Prostate gland (tissue), 2 donors: ENCODE measurements around the gene DGKI.

Experiments
- POLR2A ChIP-seq: fragments of 450-650 bp; IDR thresholded peaks from one replicate; pipeline ENCODE4 v1.6.1; 2016; ENCODE audit warnings: antibody characterized with exemption, mild to moderate bottlenecking
- POLR2AphosphoS5 ChIP-seq: sonication (generic); formaldehyde crosslinking; IDR thresholded peaks from one replicate; pipeline ENCODE4 v1.6.1; 2017; ENCODE audit warnings: antibody characterized with exemption
- TF ChIP-seq, protein P1 (sequence below), 4 experiments: fragments of 200-600 bp in 2 of 4; fragments of 450-650 bp in 2 of 4; sonication (generic) in 2 of 4; IDR thresholded peaks; 1 replicate in 3 of 4; 2 replicates in 1 of 4; pipeline ENCODE4 v1.5.1; 2016 to 2019; ENCODE audit warnings: antibody characterized with exemption in 4 of 4, mild to moderate bottlenecking in 2 of 4, moderate library complexity in 2 of 4

DNA sequence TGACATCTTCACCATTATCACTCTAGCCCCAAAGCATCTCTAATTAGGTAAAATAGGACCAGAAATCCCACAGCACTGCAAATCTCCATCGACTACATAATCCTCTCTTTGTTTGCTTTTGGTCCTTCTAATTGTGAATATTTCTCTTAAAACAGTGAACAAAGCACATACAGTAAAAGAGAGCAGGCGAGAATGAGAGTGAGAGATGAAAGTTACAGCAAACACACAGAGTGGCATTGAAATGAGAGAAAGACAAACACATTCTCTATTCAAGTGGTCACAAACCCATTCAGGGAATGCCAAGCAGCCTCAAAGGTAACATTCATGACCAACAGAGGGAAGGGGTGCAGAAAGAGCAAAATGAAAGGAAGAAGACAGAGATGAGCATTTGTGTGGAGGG is 393.4 kb downstream of the DGKI start:
- TF ChIP-seq POLR2AphosphoS5 (no peak), POLR2A (no peak)
- TF ChIP-seq, protein P1, sequence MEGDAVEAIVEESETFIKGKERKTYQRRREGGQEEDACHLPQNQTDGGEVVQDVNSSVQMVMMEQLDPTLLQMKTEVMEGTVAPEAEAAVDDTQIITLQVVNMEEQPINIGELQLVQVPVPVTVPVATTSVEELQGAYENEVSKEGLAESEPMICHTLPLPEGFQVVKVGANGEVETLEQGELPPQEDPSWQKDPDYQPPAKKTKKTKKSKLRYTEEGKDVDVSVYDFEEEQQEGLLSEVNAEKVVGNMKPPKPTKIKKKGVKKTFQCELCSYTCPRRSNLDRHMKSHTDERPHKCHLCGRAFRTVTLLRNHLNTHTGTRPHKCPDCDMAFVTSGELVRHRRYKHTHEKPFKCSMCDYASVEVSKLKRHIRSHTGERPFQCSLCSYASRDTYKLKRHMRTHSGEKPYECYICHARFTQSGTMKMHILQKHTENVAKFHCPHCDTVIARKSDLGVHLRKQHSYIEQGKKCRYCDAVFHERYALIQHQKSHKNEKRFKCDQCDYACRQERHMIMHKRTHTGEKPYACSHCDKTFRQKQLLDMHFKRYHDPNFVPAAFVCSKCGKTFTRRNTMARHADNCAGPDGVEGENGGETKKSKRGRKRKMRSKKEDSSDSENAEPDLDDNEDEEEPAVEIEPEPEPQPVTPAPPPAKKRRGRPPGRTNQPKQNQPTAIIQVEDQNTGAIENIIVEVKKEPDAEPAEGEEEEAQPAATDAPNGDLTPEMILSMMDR (IDR thresholded peaks at IDR 0.05), result no peak
